Neural cell (in vitro differentiated cells): ENCODE measurements around the gene NELL2. TPM values are rescaled to one million over a fixed set of nuclear protein-coding genes. Genes with fewer than 3 reads are reported as not detected.

Experiments used
- H2AFZ ChIP-seq: fragments of 200-600, 300-800 bp; sonication (generic), shearing (Covaris generic); 2 replicates; pipeline ENCODE4 v1.6.0; 2014; ENCODE audit warnings: low read depth, mild to moderate bottlenecking, antibody characterized with exemption, low read length, moderate library complexity
- H3F3A ChIP-seq: fragments of 200-600 bp; shearing (Covaris generic); 2 replicates; pipeline ENCODE4 v1.6.1; 2016; ENCODE audit warnings: mild to moderate bottlenecking, moderate library complexity, mixed read lengths, antibody characterized with exemption, low read length; ENCODE audit not compliant: insufficient read depth, poor library complexity, severe bottlenecking
- H3K27ac ChIP-seq: fragments of 200-600, 300-800 bp; sonication (generic), shearing (Covaris generic); 2 replicates; pipeline ENCODE4 v1.5.1; 2014; ENCODE audit warnings: mild to moderate bottlenecking, low read length, moderate library complexity
- H3K27me3 ChIP-seq: fragments of 300-800, 200-600 bp; sonication (generic), shearing (Covaris generic); 2 replicates; pipeline ENCODE4 v1.6.0; 2014; ENCODE audit warnings: mild to moderate bottlenecking, low read depth, low read length, moderate library complexity; ENCODE audit not compliant: insufficient read depth
- H3K36me3 ChIP-seq: fragments of 300-800, 200-600 bp; sonication (generic), shearing (Covaris generic); 2 replicates; pipeline ENCODE4 v1.5.1; 2014; ENCODE audit warnings: mild to moderate bottlenecking, antibody characterized with exemption, low read length, moderate library complexity; ENCODE audit not compliant: insufficient read depth
- H3K4me2 ChIP-seq: fragments of 300-800, 200-600 bp; sonication (generic), shearing (Covaris generic); 2 replicates; pipeline ENCODE4 v1.6.0; 2014; ENCODE audit warnings: mild to moderate bottlenecking, low read length
- H3K4me3 ChIP-seq: fragments of 300-800, 200-600 bp; sonication (generic), shearing (Covaris generic); 2 replicates; pipeline ENCODE4 v1.5.1; 2014; ENCODE audit warnings: mild to moderate bottlenecking, low read length, moderate library complexity
- H3K79me2 ChIP-seq: fragments of 200-600 bp; shearing (Covaris generic); replicated peaks from 2 replicates; pipeline ENCODE4 v1.6.0; 2014; ENCODE audit warnings: mild to moderate bottlenecking, low read length, moderate library complexity; ENCODE audit not compliant: insufficient read depth
- H3K9ac ChIP-seq: fragments of 300-800, 200-600 bp; sonication (generic), shearing (Covaris generic); 2 replicates; pipeline ENCODE4 v1.6.1; 2016; ENCODE audit warnings: mild to moderate bottlenecking, low read length, mixed read lengths
- H3K9me2 ChIP-seq: fragments of 200-600 bp; shearing (Covaris generic); 2 replicates; pipeline ENCODE4 v1.6.1; 2016; ENCODE audit warnings: mild to moderate bottlenecking, low read length, mixed read lengths; ENCODE audit not compliant: insufficient read depth
- H3K9me3 ChIP-seq: fragments of 200-600, 300-800 bp; sonication (generic), shearing (Covaris generic); 2 replicates; pipeline ENCODE4 v1.6.1; 2016; ENCODE audit warnings: mild to moderate bottlenecking, mixed run types, low read length, moderate library complexity, mixed read lengths
- H4K20me1 ChIP-seq: fragments of 200-600 bp; shearing (Covaris generic); 2 replicates; pipeline ENCODE4 v1.6.1; 2016; ENCODE audit warnings: mild to moderate bottlenecking, mixed run types; ENCODE audit not compliant: insufficient read depth
- EP300 ChIP-seq: fragments of 450-650 bp; conservative IDR thresholded peaks from 2 replicates; pipeline ENCODE4 v1.6.1; 2014; ENCODE audit warnings: antibody characterized with exemption, mild to moderate bottlenecking, moderate library complexity; ENCODE audit not compliant: poor library complexity, severe bottlenecking
- EZH2 ChIP-seq: fragments of 200-600, 300-800 bp; shearing (Covaris generic), sonication (generic); IDR thresholded peaks from 2 replicates; pipeline ENCODE4 v1.6.1; 2014; ENCODE audit warnings: antibody characterized with exemption, low read length, borderline replicate concordance, mild to moderate bottlenecking; ENCODE audit not compliant: insufficient read depth, poor library complexity, severe bottlenecking
- MXI1 ChIP-seq: fragments of 450-650 bp; conservative IDR thresholded peaks from 2 replicates; pipeline ENCODE4 v1.6.1; 2014; ENCODE audit warnings: antibody characterized with exemption, mild to moderate bottlenecking; ENCODE audit not compliant: poor library complexity, severe bottlenecking
- POLR2AphosphoS5 ChIP-seq: IDR thresholded peaks from 2 replicates; pipeline ENCODE4 v1.6.1; 2012
- RAD21 ChIP-seq: fragments of 450-650 bp; conservative IDR thresholded peaks from 2 replicates; pipeline ENCODE4 v1.6.1; 2014; ENCODE audit warnings: antibody characterized with exemption, mild to moderate bottlenecking, moderate library complexity
- REST ChIP-seq: IDR thresholded peaks from 2 replicates; pipeline ENCODE4 v1.6.1; 2012; ENCODE audit warnings: borderline replicate concordance
- SMC3 ChIP-seq: fragments of 450-650 bp; conservative IDR thresholded peaks from 2 replicates; pipeline ENCODE4 v1.6.1; 2014; ENCODE audit warnings: antibody characterized with exemption, mild to moderate bottlenecking, moderate library complexity; ENCODE audit not compliant: poor library complexity
- TAF1 ChIP-seq: IDR thresholded peaks from 2 replicates; pipeline ENCODE4 v1.6.1; 2012; ENCODE audit warnings: low read depth
- polyA plus RNA-seq: library from polyadenylated mRNA; depleted of rRNA; stranded (reverse); fragments of >200 nt; gene quantifications from 2 replicates; pipeline ENCODE4 v1.2.3, GENCODE V29; 2014
- TF ChIP-seq, protein P1 (sequence below): fragments of 450-650 bp; IDR thresholded peaks from 2 replicates; pipeline ENCODE4 v1.5.1; 2014; ENCODE audit warnings: antibody characterized with exemption, mild to moderate bottlenecking, moderate library complexity; ENCODE audit not compliant: poor library complexity, severe bottlenecking

Gene NELL2
- polyA plus RNA-seq, 1 donor from 2014 or later: 41.8 TPM

GRCh38 chr12:44780221-44780790 is 95.8 kb downstream of the NELL2 start:
- Histone ChIP-seq H3K27ac (no peak overlapping the region), H3K79me2 (peaks cover 3% of the 10 kb centered on the region), H3F3A (no peaks in the 10 kb centered on the region), H4K20me1 (no peaks in the 10 kb centered on the region), H3K9ac (no peak overlapping the region), H3K9me2 (no peaks in the 10 kb centered on the region), H3K27me3 (no peaks in the 10 kb centered on the region), H3K36me3 (peaks cover 4% of the 10 kb centered on the region), H3K4me3 (no peak overlapping the region), H3K9me3 (no peaks in the 10 kb centered on the region), H3K4me2 (no peak overlapping the region), H2AFZ (no peak overlapping the region)
- no peak for TF ChIP-seq EP300
- TF ChIP-seq TAF1: no peak
- no peak for TF ChIP-seq RAD21
- TF ChIP-seq REST: no peak
- no peak for TF ChIP-seq POLR2AphosphoS5
- TF ChIP-seq EZH2: no peak
- TF ChIP-seq, protein P1, sequence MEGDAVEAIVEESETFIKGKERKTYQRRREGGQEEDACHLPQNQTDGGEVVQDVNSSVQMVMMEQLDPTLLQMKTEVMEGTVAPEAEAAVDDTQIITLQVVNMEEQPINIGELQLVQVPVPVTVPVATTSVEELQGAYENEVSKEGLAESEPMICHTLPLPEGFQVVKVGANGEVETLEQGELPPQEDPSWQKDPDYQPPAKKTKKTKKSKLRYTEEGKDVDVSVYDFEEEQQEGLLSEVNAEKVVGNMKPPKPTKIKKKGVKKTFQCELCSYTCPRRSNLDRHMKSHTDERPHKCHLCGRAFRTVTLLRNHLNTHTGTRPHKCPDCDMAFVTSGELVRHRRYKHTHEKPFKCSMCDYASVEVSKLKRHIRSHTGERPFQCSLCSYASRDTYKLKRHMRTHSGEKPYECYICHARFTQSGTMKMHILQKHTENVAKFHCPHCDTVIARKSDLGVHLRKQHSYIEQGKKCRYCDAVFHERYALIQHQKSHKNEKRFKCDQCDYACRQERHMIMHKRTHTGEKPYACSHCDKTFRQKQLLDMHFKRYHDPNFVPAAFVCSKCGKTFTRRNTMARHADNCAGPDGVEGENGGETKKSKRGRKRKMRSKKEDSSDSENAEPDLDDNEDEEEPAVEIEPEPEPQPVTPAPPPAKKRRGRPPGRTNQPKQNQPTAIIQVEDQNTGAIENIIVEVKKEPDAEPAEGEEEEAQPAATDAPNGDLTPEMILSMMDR: no peak
- TF ChIP-seq SMC3: no peak
- no peak for TF ChIP-seq MXI1

DNA sequence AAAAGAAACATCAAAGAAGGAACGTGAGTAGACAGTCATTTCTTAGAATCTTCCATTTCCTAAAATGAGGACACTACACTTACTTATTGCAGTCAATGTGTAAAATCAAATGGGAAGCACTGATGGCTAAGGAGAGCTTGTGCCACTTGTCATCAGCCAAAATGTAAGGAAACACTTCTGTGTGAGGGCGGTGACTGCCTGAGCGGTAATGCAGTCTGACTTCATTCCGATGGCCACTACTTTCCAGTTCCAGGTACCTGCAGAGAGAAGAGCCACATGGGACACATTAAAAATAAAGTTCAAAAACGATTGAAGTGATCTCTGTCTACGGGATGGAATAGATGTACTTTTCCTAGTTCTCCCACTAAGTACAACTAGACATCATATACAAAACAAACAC is 96.3 kb downstream of the NELL2 start:
- H3K4me3 ChIP-seq: no peak overlapping the region
- no peak overlapping the region for H3K9ac ChIP-seq
- H4K20me1 ChIP-seq: no peaks in the 10 kb centered on the region
- H3K27ac ChIP-seq: no peak overlapping the region
- H3F3A ChIP-seq: no peaks in the 10 kb centered on the region
- peaks cover 4% of the 10 kb centered on the region for H3K36me3 ChIP-seq
- H2AFZ ChIP-seq: no peak overlapping the region
- no peak overlapping the region for H3K4me2 ChIP-seq
- H3K79me2 ChIP-seq: peaks cover 3% of the 10 kb centered on the region
- TF ChIP-seq RAD21: no peak
- no peak for TF ChIP-seq EP300
- TF ChIP-seq, protein P1: no peak
- no peak for TF ChIP-seq EZH2
- no peak for TF ChIP-seq MXI1
- no peak for TF ChIP-seq POLR2AphosphoS5
- TF ChIP-seq TAF1: no peak
- no peaks in the 10 kb centered on the region for H3K27me3 ChIP-seq
- no peaks in the 10 kb centered on the region for H3K9me2 ChIP-seq
- no peaks in the 10 kb centered on the region for H3K9me3 ChIP-seq
